H9 (cell line): ENCODE data around the gene WDR5. TPM values are rescaled to one million over a fixed set of nuclear protein-coding genes. Genes with fewer than 3 reads are reported as not detected.

Source experiments
- DNase-seq: peaks from one replicate; pipeline ENCODE4 v3.0.0-alpha.2; 2017
- H2AFZ ChIP-seq: one replicate; pipeline ENCODE4 v1.6.1; 2013; ENCODE audit warnings: mild to moderate bottlenecking, low read length, control low read depth, moderate library complexity
- H2AK5ac ChIP-seq: 2 replicates; pipeline ENCODE4 v1.6.1; 2013; ENCODE audit warnings: low read length, control low read depth, mixed read lengths; ENCODE audit not compliant: insufficient read length
- H2BK120ac ChIP-seq: one replicate; pipeline ENCODE4 v1.6.1; 2013; ENCODE audit warnings: low read depth, mild to moderate bottlenecking, low read length, control low read depth, inconsistent platforms; ENCODE audit not compliant: poor library complexity, severe bottlenecking
- H2BK12ac ChIP-seq: 2 replicates; pipeline ENCODE4 v1.6.1; 2013; ENCODE audit warnings: low read length, control low read depth, mixed read lengths, low read depth; ENCODE audit not compliant: insufficient read length
- H2BK15ac ChIP-seq: 2 replicates; pipeline ENCODE4 v1.6.1; 2013; ENCODE audit warnings: low read depth, low read length, control low read depth
- H2BK20ac ChIP-seq: one replicate; pipeline ENCODE4 v1.6.1; 2013; ENCODE audit warnings: low read depth, mild to moderate bottlenecking, low read length, control low read depth, inconsistent platforms; ENCODE audit not compliant: poor library complexity, severe bottlenecking
- H2BK5ac ChIP-seq: 2 replicates; pipeline ENCODE4 v1.6.1; 2013; ENCODE audit warnings: low read length, control low read depth, mixed read lengths; ENCODE audit not compliant: insufficient read length
- H3K14ac ChIP-seq: 2 replicates; pipeline ENCODE4 v1.6.1; 2013; ENCODE audit warnings: low read length, control low read depth; ENCODE audit not compliant: insufficient read depth
- H3K18ac ChIP-seq: 2 replicates; pipeline ENCODE4 v1.6.1; 2013; ENCODE audit warnings: low read depth, mild to moderate bottlenecking, mixed read lengths, low read length, control low read depth; ENCODE audit not compliant: insufficient read length
- H3K23ac ChIP-seq: 2 replicates; pipeline ENCODE4 v1.6.1; 2013; ENCODE audit warnings: low read length, control low read depth, mixed read lengths, low read depth; ENCODE audit not compliant: insufficient read length
- H3K23me2 ChIP-seq: 2 replicates; pipeline ENCODE4 v1.6.1; 2013; ENCODE audit warnings: low read depth, mild to moderate bottlenecking, mixed read lengths, low read length, control low read depth; ENCODE audit not compliant: insufficient read length, poor library complexity, severe bottlenecking
- H3K27ac ChIP-seq: 2 replicates; pipeline ENCODE4 v1.5.1; 2013; ENCODE audit warnings: low read length, control low read depth, mixed read lengths, low read depth; ENCODE audit not compliant: insufficient read length
- H3K27me3 ChIP-seq: 2 replicates; pipeline ENCODE4 v1.6.1; 2013; ENCODE audit warnings: low read length, control low read depth, inconsistent platforms; ENCODE audit not compliant: insufficient read depth
- H3K4ac ChIP-seq: 2 replicates; pipeline ENCODE4 v1.6.1; 2013; ENCODE audit warnings: low read depth, mild to moderate bottlenecking, control low read depth, inconsistent platforms, low read length, moderate library complexity
- H3K4me1 ChIP-seq: 2 replicates; pipeline ENCODE4 v1.6.1; 2013; ENCODE audit warnings: low read length, control low read depth, inconsistent platforms; ENCODE audit not compliant: insufficient read depth
- H3K4me2 ChIP-seq: 2 replicates; pipeline ENCODE4 v1.6.1; 2013; ENCODE audit warnings: low read length, control low read depth, mixed read lengths; ENCODE audit not compliant: insufficient read length, insufficient read depth
- H3K56ac ChIP-seq: 2 replicates; pipeline ENCODE4 v1.6.1; 2013; ENCODE audit warnings: low read depth, mild to moderate bottlenecking, mixed read lengths, low read length, control low read depth; ENCODE audit not compliant: insufficient read length
- H3K79me1 ChIP-seq: 2 replicates; pipeline ENCODE4 v1.6.1; 2013; ENCODE audit warnings: low read depth, mild to moderate bottlenecking, moderate library complexity, low read length, control low read depth, inconsistent platforms; ENCODE audit not compliant: insufficient read depth, poor library complexity, severe bottlenecking
- H3K79me2 ChIP-seq: 2 replicates; pipeline ENCODE4 v1.6.1; 2013; ENCODE audit warnings: low read length, control low read depth, inconsistent platforms; ENCODE audit not compliant: insufficient read depth
- H3K9ac ChIP-seq: 2 replicates; pipeline ENCODE4 v1.6.1; 2013; ENCODE audit warnings: low read length, control low read depth, mixed read lengths; ENCODE audit not compliant: insufficient read length; ENCODE audit errors: extremely low read depth
- H3K9me3 ChIP-seq: one replicate; pipeline ENCODE4 v1.6.1; 2013; ENCODE audit warnings: low read depth, low read length, inconsistent platforms; ENCODE audit not compliant: control insufficient read depth
- H3T11ph ChIP-seq: one replicate; pipeline ENCODE4 v1.6.1; 2013; ENCODE audit warnings: mild to moderate bottlenecking, low read length, control low read depth, inconsistent platforms
- H4K20me1 ChIP-seq: one replicate; pipeline ENCODE4 v1.6.1; 2013; ENCODE audit not compliant: control insufficient read depth, insufficient read length, insufficient read depth
- H4K5ac ChIP-seq: 2 replicates; pipeline ENCODE4 v1.6.1; 2013; ENCODE audit warnings: low read depth, mild to moderate bottlenecking, mixed read lengths, low read length, control low read depth; ENCODE audit not compliant: insufficient read length
- H4K8ac ChIP-seq: replicated peaks from 2 replicates; pipeline ENCODE4 v1.6.1; 2013; ENCODE audit warnings: low read length, control low read depth, mixed read lengths, low read depth; ENCODE audit not compliant: insufficient read length
- H4K91ac ChIP-seq: 2 replicates; pipeline ENCODE4 v1.6.1; 2013; ENCODE audit warnings: low read depth, mild to moderate bottlenecking, moderate library complexity, mixed read lengths, low read length, control low read depth; ENCODE audit not compliant: insufficient read length
- H3K27ac Mint-ChIP-seq, 3 experiments: 2 replicates in 2 of 3; 3 replicates in 1 of 3; pipeline ENCODE4 v1.8.0; 2020 to 2021; ENCODE audit warnings: mixed read lengths in 3 of 3, mild to moderate bottlenecking in 1 of 3, moderate library complexity in 1 of 3
- H3K27me3 Mint-ChIP-seq: 2 replicates; pipeline ENCODE4 v1.8.0; 2021; ENCODE audit warnings: low read depth, mild to moderate bottlenecking, moderate library complexity, mixed read lengths
- H3K36me3 Mint-ChIP-seq, 3 experiments: 2 replicates in 2 of 3; 3 replicates in 1 of 3; pipeline ENCODE4 v1.8.0; 2020 to 2021; ENCODE audit warnings: low read depth in 3 of 3, mixed read lengths in 3 of 3; ENCODE audit not compliant: insufficient read depth in 1 of 3
- H3K4me1 Mint-ChIP-seq, 2 experiments: 2 replicates each; pipeline ENCODE4 v1.8.0; 2020; ENCODE audit warnings: mixed read lengths in 2 of 2
- H3K4me3 Mint-ChIP-seq, 2 experiments: 2 replicates in 1 of 2; 3 replicates in 1 of 2; pipeline ENCODE4 v1.8.0; 2020 to 2021; ENCODE audit warnings: mild to moderate bottlenecking in 2 of 2, mixed read lengths in 2 of 2, moderate library complexity in 1 of 2
- H3K9me3 Mint-ChIP-seq, 2 experiments: 2 replicates in 1 of 2; 3 replicates in 1 of 2; pipeline ENCODE4 v1.8.0; 2020; ENCODE audit warnings: mild to moderate bottlenecking in 2 of 2, mixed read lengths in 2 of 2, moderate library complexity in 1 of 2
- CTCF ChIP-seq: fragments of 200-600 bp; sonication (generic); conservative IDR thresholded peaks from 3 replicates; pipeline ENCODE4 v1.8.0; 2021; ENCODE audit warnings: antibody characterized with exemption, mild to moderate bottlenecking
- WGBS: extraction: QIAGEN DNeasy Blood & Tissue Kit; methylation state at CpG from one replicate; pipeline ENCODE4 v1.1.7; 2013; ENCODE audit warnings: missing lambda C conversion rate, low lambda C conversion rate, mixed read lengths; ENCODE audit not compliant: insufficient read length; ENCODE audit errors: extremely low coverage; 5-methylcytosine and 5-hydroxymethylcytosine counted together
- total RNA-seq: library from RNA; stranded (reverse); gene quantifications from 2 replicates; pipeline ENCODE4 v1.2.1, GENCODE V29; 2021

Gene WDR5
- total RNA-seq, 1 experiment from 2014 or later = 72.3 TPM

DNA sequence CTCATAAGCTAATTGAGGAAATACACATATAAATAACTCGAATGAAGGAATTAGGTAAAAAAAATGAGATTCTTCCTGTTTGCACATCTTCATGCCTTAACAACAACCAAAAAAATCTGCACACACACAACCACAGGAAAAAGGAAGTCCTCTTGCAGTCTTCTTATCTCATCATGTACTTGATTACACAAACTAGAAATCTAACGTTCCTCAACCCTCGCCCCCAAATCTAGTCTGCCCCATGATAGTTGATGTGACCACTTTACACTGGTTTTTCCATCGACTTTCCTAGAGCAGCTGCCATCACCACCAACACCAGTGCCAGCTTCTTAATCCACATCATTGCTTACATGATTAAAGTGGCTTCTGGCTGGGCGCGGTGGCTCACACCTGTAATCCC is 59.7 kb downstream of the WDR5 start:
- Histone ChIP-seq H4K20me1 (no peaks in the 10 kb centered on the region), H3K56ac (no peak overlapping the region), H3K4ac (no peak overlapping the region), H3K27me3 (no peaks in the 10 kb centered on the region), H4K8ac (no peak overlapping the region), H3K14ac (no peak overlapping the region), H3K27ac (no peak overlapping the region), H3T11ph (no peak overlapping the region), H4K5ac (no peak overlapping the region), H2BK20ac (no peak overlapping the region), H2BK5ac (no peak overlapping the region), H3K9me3 (no peaks in the 10 kb centered on the region), H2BK120ac (no peak overlapping the region), H2BK15ac (no peak overlapping the region), H3K79me1 (no peaks in the 10 kb centered on the region), H3K23me2 (no peaks in the 10 kb centered on the region), H3K4me1 (no peaks in the 10 kb centered on the region), H3K18ac (no peak overlapping the region), H2AFZ (no peak overlapping the region), H2BK12ac (no peak overlapping the region), H2AK5ac (no peak overlapping the region), H3K79me2 (no peaks in the 10 kb centered on the region), H3K9ac (no peak overlapping the region), H4K91ac (no peak overlapping the region), H3K23ac (no peak overlapping the region), H3K4me2 (no peak overlapping the region)
- no peaks in the 10 kb centered on the region for H3K4me1 Mint-ChIP-seq
- DNase-seq = no peak
- no peaks in the 10 kb centered on the region for H3K27me3 Mint-ChIP-seq
- no peaks in the 10 kb centered on the region for H3K9me3 Mint-ChIP-seq
- H3K27ac Mint-ChIP-seq = no peak overlapping the region
- no peak overlapping the region for H3K4me3 Mint-ChIP-seq
- no CpG with 5 or more reads among the region's 6 CpGs for WGBS
- no peaks in the 10 kb centered on the region for H3K36me3 Mint-ChIP-seq
- no peak for TF ChIP-seq CTCF
